Caco-2 (cell line): Measurements from ENCODE around the gene AOX1. TPM values are rescaled to one million over a fixed set of nuclear protein-coding genes. Genes with fewer than 3 reads are reported as not detected.

Experiments used
- BruUV-seq: library from RNA; stranded (reverse); fragments of 400-500 nt; replicated peaks from 2 replicates; lab custom pipeline; 2021; lab: Mats Ljungman, UMichigan
- CTCF ChIA-PET: fragments of 300-600 bp; sonication (Branson Sonifier 250); formaldehyde crosslinking; loops from one replicate; lab custom pipeline; 2022; ENCODE audit warnings: antibody characterized with exemption; lab: Charles Lee
- POLR2A ChIA-PET: fragments of 300-600 bp; sonication (Branson Sonifier 250); formaldehyde crosslinking; loops from one replicate; lab custom pipeline; 2022; ENCODE audit warnings: antibody characterized with exemption; lab: Charles Lee
- DNase-seq, 2 experiments: peaks; one replicate each; pipeline versions ENCODE4 v3.0.0 to v3.0.0-alpha.2; 2020 to 2022
- H3K27me3 ChIP-seq: replicated peaks from 2 replicates; pipeline ENCODE4 v1.6.0; 2011; ENCODE audit warnings: low read length; ENCODE audit not compliant: control insufficient read depth, insufficient read depth
- H3K36me3 ChIP-seq: 2 replicates; pipeline ENCODE4 v1.5.1; 2011; ENCODE audit warnings: low read length; ENCODE audit not compliant: control insufficient read depth, insufficient read depth
- H3K4me1 ChIP-seq: fragments of 250-450 bp; sonication (Bioruptor Pico); 2 replicates; pipeline ENCODE4 v1.5.1; 2020; ENCODE audit warnings: mild to moderate bottlenecking
- H3K4me3 ChIP-seq: 2 replicates; pipeline ENCODE4 v1.5.1; 2011; ENCODE audit warnings: low read depth, mild to moderate bottlenecking, control low read depth, low read length
- H3K9me3 ChIP-seq: fragments of 250-450 bp; sonication (Bioruptor Pico); 2 replicates; pipeline ENCODE4 v1.5.1; 2020; ENCODE audit warnings: mild to moderate bottlenecking, moderate library complexity
- H3K27ac Mint-ChIP-seq: one replicate; pipeline ENCODE4 v1.8.0; 2022; ENCODE audit warnings: mixed read lengths; ENCODE audit not compliant: unreplicated experiment
- H3K27me3 Mint-ChIP-seq: one replicate; pipeline ENCODE4 v1.8.0; 2022; ENCODE audit warnings: mixed read lengths; ENCODE audit not compliant: insufficient read depth, unreplicated experiment
- H3K36me3 Mint-ChIP-seq: one replicate; pipeline ENCODE4 v1.8.0; 2022; ENCODE audit warnings: mild to moderate bottlenecking, mixed read lengths; ENCODE audit not compliant: insufficient read depth, unreplicated experiment
- H3K4me1 Mint-ChIP-seq: one replicate; pipeline ENCODE4 v1.8.0; 2022; ENCODE audit warnings: low read depth, mixed read lengths; ENCODE audit not compliant: unreplicated experiment
- H3K4me3 Mint-ChIP-seq: one replicate; pipeline ENCODE4 v1.8.0; 2022; ENCODE audit warnings: mild to moderate bottlenecking, moderate library complexity, mixed read lengths; ENCODE audit not compliant: unreplicated experiment
- H3K9me3 Mint-ChIP-seq: one replicate; pipeline ENCODE4 v1.8.0; 2022; ENCODE audit warnings: mixed read lengths; ENCODE audit not compliant: unreplicated experiment
- intact Hi-C: fragments of 100-400 bp; cut with micrococcal nuclease; formaldehyde crosslinking; loops from one replicate; pipeline ENCODE4 v1.10.0; 2022; ENCODE audit not compliant: unreplicated experiment
- total RNA-seq: library from RNA; stranded (reverse); gene quantifications from 2 replicates; pipeline ENCODE4 v1.2.3, GENCODE V29; 2022
- TF ChIP-seq, protein P1 (sequence below), 2 experiments: fragments of 200-600 bp in 1 of 2; IDR thresholded peaks; 1 replicate in 1 of 2; 2 replicates in 1 of 2; pipeline versions ENCODE4 v1.5.1 to v1.8.0; 2011 to 2022; ENCODE audit warnings: antibody characterized with exemption in 1 of 2, control low read depth in 1 of 2, inconsistent platforms in 1 of 2, low read depth in 1 of 2, low read length in 1 of 2, mild to moderate bottlenecking in 1 of 2, moderate library complexity in 1 of 2; ENCODE audit not compliant: insufficient read depth in 1 of 2, severe bottlenecking in 1 of 2, unreplicated experiment in 1 of 2

AOX1 gene
- total RNA-seq, 1 experiment from 2014 or later: 0.79 TPM

DNA sequence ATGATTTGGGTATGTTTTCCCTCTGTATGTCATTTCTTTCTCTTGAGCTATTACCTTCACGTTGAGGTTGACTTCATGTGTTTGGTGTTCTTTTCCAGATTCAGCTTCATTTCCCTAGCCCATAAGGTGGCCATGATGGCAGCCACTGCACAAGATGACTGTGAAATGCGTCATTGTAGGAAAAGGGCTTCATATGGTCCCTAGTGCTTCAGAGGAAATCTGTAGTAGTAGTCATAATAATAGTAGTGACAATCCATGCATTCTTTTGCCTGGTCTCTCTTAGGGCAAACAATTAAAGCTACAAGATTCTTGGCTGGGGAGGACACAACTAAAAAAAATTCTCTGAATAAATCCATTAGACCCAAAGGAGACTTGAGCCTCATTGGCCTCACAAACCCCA lies 28.4 kb downstream of the AOX1 start:
- H3K36me3 ChIP-seq: no peaks in the 10 kb centered on the region
- H3K9me3 Mint-ChIP-seq: no peaks in the 10 kb centered on the region
- TF ChIP-seq, protein P1, sequence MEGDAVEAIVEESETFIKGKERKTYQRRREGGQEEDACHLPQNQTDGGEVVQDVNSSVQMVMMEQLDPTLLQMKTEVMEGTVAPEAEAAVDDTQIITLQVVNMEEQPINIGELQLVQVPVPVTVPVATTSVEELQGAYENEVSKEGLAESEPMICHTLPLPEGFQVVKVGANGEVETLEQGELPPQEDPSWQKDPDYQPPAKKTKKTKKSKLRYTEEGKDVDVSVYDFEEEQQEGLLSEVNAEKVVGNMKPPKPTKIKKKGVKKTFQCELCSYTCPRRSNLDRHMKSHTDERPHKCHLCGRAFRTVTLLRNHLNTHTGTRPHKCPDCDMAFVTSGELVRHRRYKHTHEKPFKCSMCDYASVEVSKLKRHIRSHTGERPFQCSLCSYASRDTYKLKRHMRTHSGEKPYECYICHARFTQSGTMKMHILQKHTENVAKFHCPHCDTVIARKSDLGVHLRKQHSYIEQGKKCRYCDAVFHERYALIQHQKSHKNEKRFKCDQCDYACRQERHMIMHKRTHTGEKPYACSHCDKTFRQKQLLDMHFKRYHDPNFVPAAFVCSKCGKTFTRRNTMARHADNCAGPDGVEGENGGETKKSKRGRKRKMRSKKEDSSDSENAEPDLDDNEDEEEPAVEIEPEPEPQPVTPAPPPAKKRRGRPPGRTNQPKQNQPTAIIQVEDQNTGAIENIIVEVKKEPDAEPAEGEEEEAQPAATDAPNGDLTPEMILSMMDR (IDR thresholded peaks at IDR 0.05; ENCODE audit: insufficient read depth in 1 of 2, low read depth in 1 of 2, low read length in 1 of 2, severe bottlenecking in 1 of 2, unreplicated experiment in 1 of 2): no peak
- no peaks in the 10 kb centered on the region for H3K27me3 ChIP-seq
- H3K4me3 Mint-ChIP-seq: no peak overlapping the region
- H3K4me3 ChIP-seq: no peak overlapping the region
- no peak for DNase-seq
- intact Hi-C loops: no loop called here
- BruUV-seq: no TSS peak
- no peaks in the 10 kb centered on the region for H3K9me3 ChIP-seq
- no peak overlapping the region for H3K27ac Mint-ChIP-seq
- ChIA-PET CTCF (no interaction called here), POLR2A (no interaction called here)
- H3K36me3 Mint-ChIP-seq: no peaks in the 10 kb centered on the region
- no peaks in the 10 kb centered on the region for H3K27me3 Mint-ChIP-seq
- peaks cover 2% of the 10 kb centered on the region for H3K4me1 Mint-ChIP-seq
- H3K4me1 ChIP-seq: no peaks in the 10 kb centered on the region

DNA sequence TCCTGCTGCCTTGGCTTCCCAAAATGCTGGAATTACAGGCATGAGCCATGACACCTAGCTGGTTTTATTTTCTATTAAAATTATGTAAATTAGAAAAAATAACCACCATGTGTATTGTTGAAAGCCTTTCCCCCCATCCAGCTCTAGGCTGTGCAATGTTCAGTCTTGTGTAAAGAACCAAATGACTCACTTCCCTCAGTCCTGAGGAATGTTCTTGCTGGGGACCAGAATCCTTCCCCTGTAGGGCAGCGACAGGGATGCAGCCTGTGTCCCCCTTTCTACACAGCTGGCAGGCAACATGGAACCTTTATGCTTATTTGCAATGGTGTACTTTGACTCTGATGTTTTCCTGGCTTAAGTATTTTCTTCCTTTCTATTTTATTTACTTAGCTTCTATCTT lies 29.4 kb downstream of the AOX1 start:
- H3K4me3 ChIP-seq: no peak overlapping the region
- ChIA-PET CTCF (no interaction called here), POLR2A (no interaction called here)
- Mint-ChIP-seq H3K4me1 (peaks cover 7% of the 10 kb centered on the region), H3K4me3 (no peak overlapping the region), H3K36me3 (no peaks in the 10 kb centered on the region), H3K9me3 (no peaks in the 10 kb centered on the region), H3K27me3 (no peaks in the 10 kb centered on the region), H3K27ac (no peak overlapping the region)
- H3K9me3 ChIP-seq: no peaks in the 10 kb centered on the region
- peak in 1 of 2 experiments; percentile 10 for DNase-seq
- H3K36me3 ChIP-seq: no peaks in the 10 kb centered on the region
- H3K4me1 ChIP-seq: no peaks in the 10 kb centered on the region
- intact Hi-C loops: no loop called here
- TF ChIP-seq, protein P1 (IDR thresholded peaks at IDR 0.05; ENCODE audit: insufficient read depth in 1 of 2, low read depth in 1 of 2, low read length in 1 of 2, severe bottlenecking in 1 of 2, unreplicated experiment in 1 of 2): peak in 1 of 2 experiments; percentile 21
- H3K27me3 ChIP-seq: no peaks in the 10 kb centered on the region
- BruUV-seq: no TSS peak

DNA sequence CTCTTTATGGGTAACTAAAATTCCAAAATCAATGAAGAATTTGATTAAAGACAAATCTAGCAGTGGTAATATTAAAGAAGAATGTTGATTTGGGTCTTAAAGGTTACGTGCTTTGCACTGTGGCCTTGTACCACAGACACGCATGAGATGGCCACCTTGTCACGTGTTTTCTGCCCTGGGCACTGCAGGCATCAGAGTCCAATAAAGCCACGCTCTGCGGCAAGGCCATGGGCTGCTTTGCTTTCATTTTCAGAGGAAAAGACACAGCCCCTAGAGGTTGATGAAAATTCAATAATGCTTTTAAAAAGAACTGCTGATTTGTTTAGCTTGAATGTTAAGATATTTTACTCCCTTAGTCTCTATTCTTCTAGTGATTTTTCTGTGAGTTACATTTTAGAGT lies 30.4 kb downstream of the AOX1 start:
- no peak for DNase-seq
- no peaks in the 10 kb centered on the region for H3K36me3 Mint-ChIP-seq
- H3K27me3 Mint-ChIP-seq: no peaks in the 10 kb centered on the region
- Histone ChIP-seq H3K36me3 (no peaks in the 10 kb centered on the region), H3K4me3 (no peak overlapping the region), H3K9me3 (no peaks in the 10 kb centered on the region), H3K4me1 (no peaks in the 10 kb centered on the region), H3K27me3 (no peaks in the 10 kb centered on the region)
- no peaks in the 10 kb centered on the region for H3K9me3 Mint-ChIP-seq
- TF ChIP-seq, protein P1 (IDR thresholded peaks at IDR 0.05; ENCODE audit: insufficient read depth in 1 of 2, low read depth in 1 of 2, low read length in 1 of 2, severe bottlenecking in 1 of 2, unreplicated experiment in 1 of 2): no peak
- no peak overlapping the region for H3K27ac Mint-ChIP-seq
- ChIA-PET CTCF (no interaction called here), POLR2A (no interaction called here)
- peaks cover 7% of the 10 kb centered on the region for H3K4me1 Mint-ChIP-seq
- no peak overlapping the region for H3K4me3 Mint-ChIP-seq
- intact Hi-C loops: no loop called here
- BruUV-seq: no TSS peak
